GM23338 (cell line): ENCODE measurements around the gene FAM185A. TPM values are rescaled to one million over a fixed set of nuclear protein-coding genes. Genes with fewer than 3 reads are reported as not detected.

Experiments used
- ATAC-seq: fragments of 200-7000 bp; cut with Tn5 transposase; 3 replicates; pipeline ENCODE4 v1.9.1; 2020
- DNase-seq: peaks from one replicate; pipeline ENCODE4 v3.0.0-alpha.2; 2015; ENCODE audit warnings: low spot score
- H2AFZ ChIP-seq: fragments of 200-600 bp; sonication (generic); 2 replicates; pipeline ENCODE4 v1.8.0; 2016; ENCODE audit warnings: antibody characterized with exemption, mild to moderate bottlenecking, moderate library complexity
- H3F3A ChIP-seq: fragments of 200-600 bp; sonication (generic); replicated peaks from 2 replicates; pipeline ENCODE4 v1.8.0; 2017; ENCODE audit warnings: antibody characterized with exemption, mixed run types, low read depth
- H3K27ac ChIP-seq: fragments of 200-600 bp; sonication (generic); 2 replicates; pipeline ENCODE4 v1.6.1; 2016; ENCODE audit warnings: low read depth
- H3K27me3 ChIP-seq: fragments of 200-600 bp; sonication (generic); 2 replicates; pipeline ENCODE4 v1.8.0; 2016; ENCODE audit warnings: mild to moderate bottlenecking, mixed run types, moderate library complexity; ENCODE audit not compliant: insufficient read depth
- H3K36me3 ChIP-seq: fragments of 200-600 bp; sonication (generic); 2 replicates; pipeline ENCODE4 v1.8.0; 2016; ENCODE audit warnings: mild to moderate bottlenecking; ENCODE audit not compliant: insufficient read depth
- H3K4me1 ChIP-seq: fragments of 200-600 bp; sonication (generic); 2 replicates; pipeline ENCODE4 v1.8.0; 2016; ENCODE audit warnings: mild to moderate bottlenecking, moderate library complexity; ENCODE audit not compliant: insufficient read depth
- H3K4me2 ChIP-seq: fragments of 200-600 bp; sonication (generic); 2 replicates; pipeline ENCODE4 v1.7.1; 2017; ENCODE audit warnings: mixed run types
- H3K4me3 ChIP-seq: fragments of 200-600 bp; sonication (generic); 2 replicates; pipeline ENCODE4 v1.6.1; 2016; ENCODE audit warnings: mixed run types
- H3K79me2 ChIP-seq: fragments of 200-600 bp; sonication (generic); replicated peaks from 2 replicates; pipeline ENCODE4 v1.8.0; 2017; ENCODE audit warnings: mild to moderate bottlenecking; ENCODE audit not compliant: insufficient read depth
- H3K9me2 ChIP-seq: fragments of 200-600 bp; sonication (generic); 2 replicates; pipeline ENCODE4 v1.8.0; 2017; ENCODE audit not compliant: insufficient read depth
- H4K20me1 ChIP-seq: fragments of 200-600 bp; sonication (generic); replicated peaks from 2 replicates; pipeline ENCODE4 v1.8.0; 2017; ENCODE audit warnings: mild to moderate bottlenecking; ENCODE audit not compliant: insufficient read depth
- H3K27ac Mint-ChIP-seq: 2 replicates; pipeline ENCODE4 v1.8.0; 2020; ENCODE audit warnings: inconsistent platforms, mild to moderate bottlenecking, moderate library complexity, mixed read lengths
- H3K27me3 Mint-ChIP-seq: 3 replicates; pipeline ENCODE4 v1.8.0; 2022; ENCODE audit warnings: low read depth, mild to moderate bottlenecking, moderate library complexity, mixed read lengths, inconsistent platforms; ENCODE audit not compliant: insufficient read depth, poor library complexity
- H3K36me3 Mint-ChIP-seq: 3 replicates; pipeline ENCODE4 v1.8.0; 2021; ENCODE audit warnings: low read depth, mild to moderate bottlenecking, inconsistent platforms, moderate library complexity, mixed read lengths
- H3K4me1 Mint-ChIP-seq: 3 replicates; pipeline ENCODE4 v1.8.0; 2020; ENCODE audit warnings: mild to moderate bottlenecking, inconsistent platforms, mixed read lengths
- H3K4me3 Mint-ChIP-seq: 3 replicates; pipeline ENCODE4 v1.8.0; 2021; ENCODE audit warnings: moderate library complexity, mild to moderate bottlenecking, inconsistent platforms, mixed read lengths
- H3K9me3 Mint-ChIP-seq: 3 replicates; pipeline ENCODE4 v1.8.0; 2020; ENCODE audit warnings: moderate library complexity, mild to moderate bottlenecking, inconsistent platforms, mixed read lengths
- CREB1 ChIP-seq: fragments of 250-450 bp; sonication (Bioruptor Pico); IDR thresholded peaks from 2 replicates; pipeline ENCODE4 v1.5.0; 2020; ENCODE audit warnings: low read depth, mild to moderate bottlenecking, moderate library complexity
- EZH2 ChIP-seq: fragments of 200-600 bp; sonication (generic); IDR thresholded peaks from one replicate; pipeline ENCODE4 v1.8.0; 2017; ENCODE audit warnings: antibody characterized with exemption, mild to moderate bottlenecking, low read depth; ENCODE audit not compliant: unreplicated experiment
- EZH2phosphoT487 ChIP-seq: fragments of 200-600 bp; sonication (generic); IDR thresholded peaks from one replicate; pipeline ENCODE4 v1.8.1; 2018; ENCODE audit warnings: antibody characterized with exemption; ENCODE audit not compliant: unreplicated experiment
- JUNB ChIP-seq: IDR thresholded peaks from one replicate; pipeline ENCODE4 v1.6.1; 2016; ENCODE audit warnings: antibody characterized with exemption; ENCODE audit not compliant: unreplicated experiment
- NANOG ChIP-seq: IDR thresholded peaks from 2 replicates; pipeline ENCODE4 v1.6.1; 2016; ENCODE audit warnings: antibody characterized with exemption, borderline replicate concordance
- POLR2AphosphoS5 ChIP-seq: IDR thresholded peaks from 2 replicates; pipeline ENCODE4 v1.6.1; 2016; ENCODE audit warnings: antibody characterized with exemption, low read depth
- STAT1 ChIP-seq: IDR thresholded peaks from one replicate; pipeline ENCODE4 v1.6.1; 2016; ENCODE audit warnings: antibody characterized with exemption; ENCODE audit not compliant: unreplicated experiment
- ZNF114 ChIP-seq: fragments of 250-450 bp; sonication (Bioruptor Pico); IDR thresholded peaks from 2 replicates; pipeline ENCODE4 v1.5.0; 2020; ENCODE audit warnings: mild to moderate bottlenecking, moderate library complexity
- ZNF331 ChIP-seq: fragments of 250-450 bp; sonication (Bioruptor Pico); IDR thresholded peaks from 2 replicates; pipeline ENCODE4 v1.5.0; 2020; ENCODE audit warnings: low read depth, mild to moderate bottlenecking, moderate library complexity
- polyA plus RNA-seq: library from polyadenylated mRNA; unstranded; fragments of >200 nt; fragmentation: Nextera tagmentation; extraction: Ambion mirVana; gene quantifications from 2 replicates; pipeline ENCODE4 v1.2.1, GENCODE V29; 2016
- total RNA-seq: library from RNA; depleted of rRNA; stranded (reverse); fragments of >200 nt; shearing (Covaris generic); gene quantifications from 2 replicates; pipeline ENCODE4 v1.2.3, GENCODE V29; 2014
- TF ChIP-seq, protein P1 (sequence below), 2 experiments: fragments of 200-600 bp in 1 of 2; sonication (generic) in 1 of 2; conservative IDR thresholded peaks; 2 replicates each; pipeline versions ENCODE4 v1.5.1 to v1.6.1; 2016 to 2017; ENCODE audit warnings: antibody characterized with exemption in 2 of 2, low read depth in 2 of 2, mild to moderate bottlenecking in 2 of 2, moderate library complexity in 1 of 2
- TF ChIP-seq, protein P2 (sequence below): IDR thresholded peaks from 2 replicates; pipeline ENCODE4 v1.6.1; 2016; ENCODE audit warnings: antibody characterized with exemption
- TF ChIP-seq, protein P3 (sequence below): IDR thresholded peaks from one replicate; pipeline ENCODE4 v1.6.1; 2018; ENCODE audit warnings: antibody characterized with exemption; ENCODE audit not compliant: unreplicated experiment
- TF ChIP-seq, protein P4 (sequence below): fragments of 250-450 bp; sonication (Bioruptor Pico); IDR thresholded peaks from 2 replicates; pipeline ENCODE4 v1.5.0; 2020; ENCODE audit warnings: mild to moderate bottlenecking, moderate library complexity

The FAM185A gene
- total and polyA plus RNA-seq, 2 experiments from 2014 or later, result 5.7 to 11.7 TPM

DNA sequence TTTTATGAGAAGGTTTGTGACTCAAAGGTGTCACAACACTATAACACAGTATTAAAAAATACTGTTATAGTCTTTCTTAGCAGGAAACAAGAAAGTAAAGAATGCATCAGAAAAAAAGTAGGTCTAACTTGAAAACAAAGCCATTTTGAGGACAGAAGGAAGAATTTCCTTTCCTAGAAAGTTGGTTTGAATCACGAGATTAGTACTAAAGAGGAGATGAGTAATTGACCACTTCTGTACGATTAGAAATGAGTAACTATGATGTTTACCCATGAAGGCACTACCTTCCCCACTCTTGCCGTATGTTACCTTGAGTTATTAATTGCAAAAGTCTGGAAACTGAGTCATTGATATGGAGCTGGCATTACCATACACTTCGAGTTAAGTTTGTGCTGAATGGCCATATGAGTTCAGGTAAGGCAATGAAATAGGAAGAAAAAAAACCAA is 65.2 kb downstream of the FAM185A start:
- H3K4me1 ChIP-seq, result peaks cover 4% of the 10 kb centered on the region; the same call in 1 of the 2 replicates
- Mint-ChIP-seq H3K4me1 (peaks cover 2% of the 10 kb centered on the region; the same call in 1 of the 3 replicates), H3K9me3 (no peaks in the 10 kb centered on the region; the same call in 2 of the 3 replicates), H3K4me3 (no peak overlapping the region), H3K36me3 (no peaks in the 10 kb centered on the region), H3K27ac (no peak overlapping the region), H3K27me3 (no peaks in the 10 kb centered on the region)
- H4K20me1 ChIP-seq, result no peaks in the 10 kb centered on the region
- H3K27me3 ChIP-seq, result no peaks in the 10 kb centered on the region
- no peak for TF ChIP-seq ZNF331 (CRISPR knock-in tag)
- TF ChIP-seq, protein P1, sequence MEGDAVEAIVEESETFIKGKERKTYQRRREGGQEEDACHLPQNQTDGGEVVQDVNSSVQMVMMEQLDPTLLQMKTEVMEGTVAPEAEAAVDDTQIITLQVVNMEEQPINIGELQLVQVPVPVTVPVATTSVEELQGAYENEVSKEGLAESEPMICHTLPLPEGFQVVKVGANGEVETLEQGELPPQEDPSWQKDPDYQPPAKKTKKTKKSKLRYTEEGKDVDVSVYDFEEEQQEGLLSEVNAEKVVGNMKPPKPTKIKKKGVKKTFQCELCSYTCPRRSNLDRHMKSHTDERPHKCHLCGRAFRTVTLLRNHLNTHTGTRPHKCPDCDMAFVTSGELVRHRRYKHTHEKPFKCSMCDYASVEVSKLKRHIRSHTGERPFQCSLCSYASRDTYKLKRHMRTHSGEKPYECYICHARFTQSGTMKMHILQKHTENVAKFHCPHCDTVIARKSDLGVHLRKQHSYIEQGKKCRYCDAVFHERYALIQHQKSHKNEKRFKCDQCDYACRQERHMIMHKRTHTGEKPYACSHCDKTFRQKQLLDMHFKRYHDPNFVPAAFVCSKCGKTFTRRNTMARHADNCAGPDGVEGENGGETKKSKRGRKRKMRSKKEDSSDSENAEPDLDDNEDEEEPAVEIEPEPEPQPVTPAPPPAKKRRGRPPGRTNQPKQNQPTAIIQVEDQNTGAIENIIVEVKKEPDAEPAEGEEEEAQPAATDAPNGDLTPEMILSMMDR (conservative IDR thresholded peaks at IDR 0.05; ENCODE audit: low read depth in 2 of 2), result no peak
- TF ChIP-seq, protein P2, sequence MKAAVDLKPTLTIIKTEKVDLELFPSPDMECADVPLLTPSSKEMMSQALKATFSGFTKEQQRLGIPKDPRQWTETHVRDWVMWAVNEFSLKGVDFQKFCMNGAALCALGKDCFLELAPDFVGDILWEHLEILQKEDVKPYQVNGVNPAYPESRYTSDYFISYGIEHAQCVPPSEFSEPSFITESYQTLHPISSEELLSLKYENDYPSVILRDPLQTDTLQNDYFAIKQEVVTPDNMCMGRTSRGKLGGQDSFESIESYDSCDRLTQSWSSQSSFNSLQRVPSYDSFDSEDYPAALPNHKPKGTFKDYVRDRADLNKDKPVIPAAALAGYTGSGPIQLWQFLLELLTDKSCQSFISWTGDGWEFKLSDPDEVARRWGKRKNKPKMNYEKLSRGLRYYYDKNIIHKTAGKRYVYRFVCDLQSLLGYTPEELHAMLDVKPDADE, result no peak
- no peak for TF ChIP-seq STAT1
- TF ChIP-seq, protein P3, sequence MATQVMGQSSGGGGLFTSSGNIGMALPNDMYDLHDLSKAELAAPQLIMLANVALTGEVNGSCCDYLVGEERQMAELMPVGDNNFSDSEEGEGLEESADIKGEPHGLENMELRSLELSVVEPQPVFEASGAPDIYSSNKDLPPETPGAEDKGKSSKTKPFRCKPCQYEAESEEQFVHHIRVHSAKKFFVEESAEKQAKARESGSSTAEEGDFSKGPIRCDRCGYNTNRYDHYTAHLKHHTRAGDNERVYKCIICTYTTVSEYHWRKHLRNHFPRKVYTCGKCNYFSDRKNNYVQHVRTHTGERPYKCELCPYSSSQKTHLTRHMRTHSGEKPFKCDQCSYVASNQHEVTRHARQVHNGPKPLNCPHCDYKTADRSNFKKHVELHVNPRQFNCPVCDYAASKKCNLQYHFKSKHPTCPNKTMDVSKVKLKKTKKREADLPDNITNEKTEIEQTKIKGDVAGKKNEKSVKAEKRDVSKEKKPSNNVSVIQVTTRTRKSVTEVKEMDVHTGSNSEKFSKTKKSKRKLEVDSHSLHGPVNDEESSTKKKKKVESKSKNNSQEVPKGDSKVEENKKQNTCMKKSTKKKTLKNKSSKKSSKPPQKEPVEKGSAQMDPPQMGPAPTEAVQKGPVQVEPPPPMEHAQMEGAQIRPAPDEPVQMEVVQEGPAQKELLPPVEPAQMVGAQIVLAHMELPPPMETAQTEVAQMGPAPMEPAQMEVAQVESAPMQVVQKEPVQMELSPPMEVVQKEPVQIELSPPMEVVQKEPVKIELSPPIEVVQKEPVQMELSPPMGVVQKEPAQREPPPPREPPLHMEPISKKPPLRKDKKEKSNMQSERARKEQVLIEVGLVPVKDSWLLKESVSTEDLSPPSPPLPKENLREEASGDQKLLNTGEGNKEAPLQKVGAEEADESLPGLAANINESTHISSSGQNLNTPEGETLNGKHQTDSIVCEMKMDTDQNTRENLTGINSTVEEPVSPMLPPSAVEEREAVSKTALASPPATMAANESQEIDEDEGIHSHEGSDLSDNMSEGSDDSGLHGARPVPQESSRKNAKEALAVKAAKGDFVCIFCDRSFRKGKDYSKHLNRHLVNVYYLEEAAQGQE, result no peak
- TF ChIP-seq ZNF114 (CRISPR knock-in tag), result no peak
- TF ChIP-seq, protein P4, sequence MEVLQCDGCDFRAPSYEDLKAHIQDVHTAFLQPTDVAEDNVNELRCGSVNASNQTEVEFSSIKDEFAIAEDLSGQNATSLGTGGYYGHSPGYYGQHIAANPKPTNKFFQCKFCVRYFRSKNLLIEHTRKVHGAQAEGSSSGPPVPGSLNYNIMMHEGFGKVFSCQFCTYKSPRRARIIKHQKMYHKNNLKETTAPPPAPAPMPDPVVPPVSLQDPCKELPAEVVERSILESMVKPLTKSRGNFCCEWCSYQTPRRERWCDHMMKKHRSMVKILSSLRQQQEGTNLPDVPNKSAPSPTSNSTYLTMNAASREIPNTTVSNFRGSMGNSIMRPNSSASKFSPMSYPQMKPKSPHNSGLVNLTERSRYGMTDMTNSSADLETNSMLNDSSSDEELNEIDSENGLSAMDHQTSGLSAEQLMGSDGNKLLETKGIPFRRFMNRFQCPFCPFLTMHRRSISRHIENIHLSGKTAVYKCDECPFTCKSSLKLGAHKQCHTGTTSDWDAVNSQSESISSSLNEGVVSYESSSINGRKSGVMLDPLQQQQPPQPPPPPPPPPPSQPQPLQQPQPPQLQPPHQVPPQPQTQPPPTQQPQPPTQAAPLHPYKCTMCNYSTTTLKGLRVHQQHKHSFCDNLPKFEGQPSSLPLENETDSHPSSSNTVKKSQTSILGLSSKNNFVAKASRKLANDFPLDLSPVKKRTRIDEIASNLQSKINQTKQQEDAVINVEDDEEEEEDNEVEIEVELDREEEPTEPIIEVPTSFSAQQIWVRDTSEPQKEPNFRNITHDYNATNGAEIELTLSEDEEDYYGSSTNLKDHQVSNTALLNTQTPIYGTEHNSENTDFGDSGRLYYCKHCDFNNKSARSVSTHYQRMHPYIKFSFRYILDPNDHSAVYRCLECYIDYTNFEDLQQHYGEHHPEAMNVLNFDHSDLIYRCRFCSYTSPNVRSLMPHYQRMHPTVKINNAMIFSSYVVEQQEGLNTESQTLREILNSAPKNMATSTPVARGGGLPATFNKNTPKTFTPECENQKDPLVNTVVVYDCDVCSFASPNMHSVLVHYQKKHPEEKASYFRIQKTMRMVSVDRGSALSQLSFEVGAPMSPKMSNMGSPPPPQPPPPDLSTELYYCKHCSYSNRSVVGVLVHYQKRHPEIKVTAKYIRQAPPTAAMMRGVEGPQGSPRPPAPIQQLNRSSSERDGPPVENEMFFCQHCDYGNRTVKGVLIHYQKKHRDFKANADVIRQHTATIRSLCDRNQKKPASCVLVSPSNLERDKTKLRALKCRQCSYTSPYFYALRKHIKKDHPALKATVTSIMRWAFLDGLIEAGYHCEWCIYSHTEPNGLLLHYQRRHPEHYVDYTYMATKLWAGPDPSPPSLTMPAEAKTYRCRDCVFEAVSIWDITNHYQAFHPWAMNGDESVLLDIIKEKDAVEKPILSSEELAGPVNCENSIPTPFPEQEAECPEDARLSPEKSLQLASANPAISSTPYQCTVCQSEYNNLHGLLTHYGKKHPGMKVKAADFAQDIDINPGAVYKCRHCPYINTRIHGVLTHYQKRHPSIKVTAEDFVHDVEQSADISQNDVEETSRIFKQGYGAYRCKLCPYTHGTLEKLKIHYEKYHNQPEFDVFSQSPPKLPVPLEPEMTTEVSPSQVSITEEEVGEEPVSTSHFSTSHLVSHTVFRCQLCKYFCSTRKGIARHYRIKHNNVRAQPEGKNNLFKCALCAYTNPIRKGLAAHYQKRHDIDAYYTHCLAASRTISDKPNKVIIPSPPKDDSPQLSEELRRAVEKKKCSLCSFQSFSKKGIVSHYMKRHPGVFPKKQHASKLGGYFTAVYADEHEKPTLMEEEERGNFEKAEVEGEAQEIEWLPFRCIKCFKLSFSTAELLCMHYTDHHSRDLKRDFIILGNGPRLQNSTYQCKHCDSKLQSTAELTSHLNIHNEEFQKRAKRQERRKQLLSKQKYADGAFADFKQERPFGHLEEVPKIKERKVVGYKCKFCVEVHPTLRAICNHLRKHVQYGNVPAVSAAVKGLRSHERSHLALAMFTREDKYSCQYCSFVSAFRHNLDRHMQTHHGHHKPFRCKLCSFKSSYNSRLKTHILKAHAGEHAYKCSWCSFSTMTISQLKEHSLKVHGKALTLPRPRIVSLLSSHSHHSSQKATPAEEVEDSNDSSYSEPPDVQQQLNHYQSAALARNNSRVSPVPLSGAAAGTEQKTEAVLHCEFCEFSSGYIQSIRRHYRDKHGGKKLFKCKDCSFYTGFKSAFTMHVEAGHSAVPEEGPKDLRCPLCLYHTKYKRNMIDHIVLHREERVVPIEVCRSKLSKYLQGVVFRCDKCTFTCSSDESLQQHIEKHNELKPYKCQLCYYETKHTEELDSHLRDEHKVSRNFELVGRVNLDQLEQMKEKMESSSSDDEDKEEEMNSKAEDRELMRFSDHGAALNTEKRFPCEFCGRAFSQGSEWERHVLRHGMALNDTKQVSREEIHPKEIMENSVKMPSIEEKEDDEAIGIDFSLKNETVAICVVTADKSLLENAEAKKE (CRISPR knock-in tag), result no peak
- TF ChIP-seq POLR2AphosphoS5, result no peak
- no peak for TF ChIP-seq JUNB
- TF ChIP-seq EZH2phosphoT487, result no peak
- TF ChIP-seq NANOG, result no peak
- no peak for TF ChIP-seq EZH2
- TF ChIP-seq CREB1, result no peak
- no peak overlapping the region for H3K4me2 ChIP-seq
- H3K79me2 ChIP-seq, result no peaks in the 10 kb centered on the region
- DNase-seq, result no peak
- H3K27ac ChIP-seq, result no peak overlapping the region
- H3F3A ChIP-seq, result no peaks in the 10 kb centered on the region
- no peaks in the 10 kb centered on the region for H3K9me2 ChIP-seq
- H3K4me3 ChIP-seq, result no peak overlapping the region
- no peak overlapping the region for H2AFZ ChIP-seq
- ATAC-seq, result no peak
- no peaks in the 10 kb centered on the region for H3K36me3 ChIP-seq
